CD4-positive, alpha-beta T cell (primary cell): ENCODE results near the gene ZNF516. TPM values are rescaled to one million over a fixed set of nuclear protein-coding genes. Genes with fewer than 3 reads are reported as not detected.

Experiments
- ATAC-seq: fragments of 200-7000 bp; cut with Tn5 transposase; one replicate; pipeline ENCODE4 v1.10.0; 2022; ENCODE audit warnings: mild to moderate bottlenecking; ENCODE audit not compliant: poor library complexity
- CTCF ChIA-PET: fragments of 350-600 bp; sonication (Branson Sonifier 250); formaldehyde crosslinking; loops from one replicate; lab custom pipeline; 2021; ENCODE audit warnings: antibody characterized with exemption, inconsistent platforms; lab: Charles Lee
- POLR2A ChIA-PET: fragments of 350-600 bp; sonication (Branson Sonifier 250); formaldehyde crosslinking; loops from one replicate; lab custom pipeline; 2021; ENCODE audit warnings: antibody characterized with exemption, inconsistent platforms; lab: Charles Lee
- DNase-seq, 14 experiments: peaks; one replicate each; pipeline ENCODE4 v3.0.0-alpha.2; 2013 to 2020; ENCODE audit warnings: mixed read lengths in 2 of 14
- H3K27ac ChIP-seq, 2 donors: one replicate each; pipeline versions ENCODE4 v1.5.1 to v1.7.0; 2013; ENCODE audit warnings: low read length in 2 of 2, low read depth in 1 of 2, mild to moderate bottlenecking in 1 of 2
- H3K27me3 ChIP-seq, 2 experiments: 1 replicate in 1 of 2; 2 replicates in 1 of 2; pipeline versions ENCODE4 v1.6.1 to v1.7.0; 2013; ENCODE audit warnings: low read length in 2 of 2, control low read depth in 1 of 2, mild to moderate bottlenecking in 1 of 2, moderate library complexity in 1 of 2; ENCODE audit not compliant: insufficient read depth in 2 of 2, control insufficient read depth in 1 of 2
- H3K36me3 ChIP-seq: one replicate; pipeline ENCODE4 v1.6.1; 2013; ENCODE audit warnings: low read length, control low read depth; ENCODE audit not compliant: insufficient read depth
- H3K4me1 ChIP-seq: one replicate; pipeline ENCODE4 v1.6.1; 2013; ENCODE audit warnings: low read length, control low read depth; ENCODE audit not compliant: insufficient read depth
- H3K4me3 ChIP-seq: one replicate; pipeline ENCODE4 v1.5.1; 2013; ENCODE audit warnings: mild to moderate bottlenecking, low read length, moderate library complexity
- H3K9me3 ChIP-seq, 2 experiments: 1 replicate in 1 of 2; 2 replicates in 1 of 2; pipeline versions ENCODE4 v1.6.1 to v1.7.0; 2013; ENCODE audit warnings: low read length in 2 of 2, mild to moderate bottlenecking in 2 of 2, control low read depth in 1 of 2, moderate library complexity in 1 of 2; ENCODE audit not compliant: control insufficient read depth in 1 of 2, insufficient read depth in 1 of 2
- H3K27ac Mint-ChIP-seq: one replicate; pipeline ENCODE4 v1.8.0; 2020; ENCODE audit warnings: mixed read lengths
- H3K27me3 Mint-ChIP-seq: one replicate; pipeline ENCODE4 v1.8.0; 2021; ENCODE audit warnings: mixed read lengths
- H3K36me3 Mint-ChIP-seq: one replicate; pipeline ENCODE4 v1.8.0; 2021; ENCODE audit warnings: low read depth, mixed read lengths
- H3K4me1 Mint-ChIP-seq: one replicate; pipeline ENCODE4 v1.8.0; 2021; ENCODE audit warnings: low read depth, mixed read lengths
- H3K4me3 Mint-ChIP-seq: one replicate; pipeline ENCODE4 v1.8.0; 2020; ENCODE audit warnings: mild to moderate bottlenecking, mixed read lengths
- H3K9me3 Mint-ChIP-seq: one replicate; pipeline ENCODE4 v1.8.0; 2020; ENCODE audit warnings: mixed read lengths
- intact Hi-C, 2 experiments: fragments of 100-400 bp; cut with DNase I in 1 of 2; cut with micrococcal nuclease in 1 of 2; formaldehyde crosslinking; loops; one replicate each; pipeline versions ENCODE4 v1.15.1 to v1.9.0; 2023 to 2025; cut with DNase I, micrococcal nuclease
- total RNA-seq, 174 experiments: library from RNA in 2 of 174; stranded (reverse) in 2 of 174; gene quantifications; one replicate each; pipeline ENCODE4 v1.2.3 and lab custom pipeline; 2021 to 2026
- TF ChIP-seq, protein P1 (sequence below): fragments of 200-600 bp; IDR thresholded peaks from one replicate; pipeline ENCODE4 v1.8.0; 2022; ENCODE audit warnings: antibody characterized with exemption, mild to moderate bottlenecking

Gene ZNF516
- total RNA-seq, 2 experiments from 2014 or later, result 22.4 to 29.3 TPM

GRCh38 chr18:76445275-76445674 lies 49.8 kb downstream of the ZNF516 start:
- ChIA-PET CTCF (no interaction called here), POLR2A (no interaction called here)
- Histone ChIP-seq H3K36me3 (peaks cover 3% of the 10 kb centered on the region), H3K27me3 (peaks cover 0 to 6% of the 10 kb centered on the region in 2 experiments), H3K27ac (no peak overlapping the region), H3K4me3 (no peak overlapping the region), H3K4me1 (peaks cover 11% of the 10 kb centered on the region), H3K9me3 (peaks cover 0 to 4% of the 10 kb centered on the region in 2 experiments)
- Mint-ChIP-seq H3K27ac (no peak overlapping the region), H3K4me3 (no peak overlapping the region), H3K36me3 (peaks cover 13% of the 10 kb centered on the region), H3K4me1 (peaks cover 27% of the 10 kb centered on the region), H3K27me3 (no peaks in the 10 kb centered on the region), H3K9me3 (no peaks in the 10 kb centered on the region)
- intact Hi-C loops, result no loop called here
- no peak for ATAC-seq
- TF ChIP-seq, protein P1, sequence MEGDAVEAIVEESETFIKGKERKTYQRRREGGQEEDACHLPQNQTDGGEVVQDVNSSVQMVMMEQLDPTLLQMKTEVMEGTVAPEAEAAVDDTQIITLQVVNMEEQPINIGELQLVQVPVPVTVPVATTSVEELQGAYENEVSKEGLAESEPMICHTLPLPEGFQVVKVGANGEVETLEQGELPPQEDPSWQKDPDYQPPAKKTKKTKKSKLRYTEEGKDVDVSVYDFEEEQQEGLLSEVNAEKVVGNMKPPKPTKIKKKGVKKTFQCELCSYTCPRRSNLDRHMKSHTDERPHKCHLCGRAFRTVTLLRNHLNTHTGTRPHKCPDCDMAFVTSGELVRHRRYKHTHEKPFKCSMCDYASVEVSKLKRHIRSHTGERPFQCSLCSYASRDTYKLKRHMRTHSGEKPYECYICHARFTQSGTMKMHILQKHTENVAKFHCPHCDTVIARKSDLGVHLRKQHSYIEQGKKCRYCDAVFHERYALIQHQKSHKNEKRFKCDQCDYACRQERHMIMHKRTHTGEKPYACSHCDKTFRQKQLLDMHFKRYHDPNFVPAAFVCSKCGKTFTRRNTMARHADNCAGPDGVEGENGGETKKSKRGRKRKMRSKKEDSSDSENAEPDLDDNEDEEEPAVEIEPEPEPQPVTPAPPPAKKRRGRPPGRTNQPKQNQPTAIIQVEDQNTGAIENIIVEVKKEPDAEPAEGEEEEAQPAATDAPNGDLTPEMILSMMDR, result no peak
- DNase-seq, result no peak

DNA sequence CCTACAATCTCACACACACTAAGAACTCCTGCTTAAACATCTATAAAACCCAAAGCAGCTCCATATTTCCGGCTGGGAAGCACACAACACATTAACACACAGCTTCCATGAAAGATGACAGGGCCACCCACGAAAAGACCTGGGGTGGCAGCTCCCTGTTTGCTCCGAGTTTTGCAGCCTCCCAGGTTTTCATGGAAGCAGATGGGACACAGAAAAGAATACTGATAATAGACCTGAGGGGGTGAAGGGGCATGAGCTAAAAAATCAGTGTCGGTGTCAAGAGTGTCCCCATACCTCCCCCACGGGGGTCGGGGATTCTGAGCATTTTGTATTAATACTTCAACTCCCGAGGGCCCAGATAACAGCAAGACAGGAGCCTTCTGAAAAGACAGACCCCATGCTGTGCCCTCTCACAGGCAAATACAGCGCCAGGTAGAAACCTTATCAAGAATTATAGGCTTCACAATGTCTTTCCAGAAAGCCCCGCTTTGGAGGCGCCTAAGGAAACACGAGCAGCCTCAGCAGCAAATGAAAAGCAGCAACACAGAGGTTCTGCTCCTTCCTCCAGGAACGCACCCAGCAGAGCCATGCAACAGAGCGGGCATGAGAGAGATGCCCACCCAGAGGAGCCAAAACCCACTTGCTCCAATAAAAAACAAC lies 50.5 kb downstream of the ZNF516 start:
- Histone ChIP-seq H3K9me3 (peaks cover 0 to 4% of the 10 kb centered on the region in 2 experiments), H3K27ac (no peak overlapping the region), H3K4me1 (peaks cover 11% of the 10 kb centered on the region), H3K4me3 (no peak overlapping the region), H3K36me3 (peaks cover 3% of the 10 kb centered on the region), H3K27me3 (peaks cover 0 to 6% of the 10 kb centered on the region in 2 experiments)
- no peak for ATAC-seq
- no peak overlapping the region for H3K27ac Mint-ChIP-seq
- H3K4me3 Mint-ChIP-seq, result no peak overlapping the region
- peaks cover 21% of the 10 kb centered on the region for H3K4me1 Mint-ChIP-seq
- H3K36me3 Mint-ChIP-seq, result peaks cover 18% of the 10 kb centered on the region
- no peaks in the 10 kb centered on the region for H3K27me3 Mint-ChIP-seq
- no peaks in the 10 kb centered on the region for H3K9me3 Mint-ChIP-seq
- DNase-seq, result no peak
- ChIA-PET POLR2A (no interaction called here), CTCF (no interaction called here)
- intact Hi-C loops, result no loop called here
- TF ChIP-seq, protein P1, result no peak

DNA sequence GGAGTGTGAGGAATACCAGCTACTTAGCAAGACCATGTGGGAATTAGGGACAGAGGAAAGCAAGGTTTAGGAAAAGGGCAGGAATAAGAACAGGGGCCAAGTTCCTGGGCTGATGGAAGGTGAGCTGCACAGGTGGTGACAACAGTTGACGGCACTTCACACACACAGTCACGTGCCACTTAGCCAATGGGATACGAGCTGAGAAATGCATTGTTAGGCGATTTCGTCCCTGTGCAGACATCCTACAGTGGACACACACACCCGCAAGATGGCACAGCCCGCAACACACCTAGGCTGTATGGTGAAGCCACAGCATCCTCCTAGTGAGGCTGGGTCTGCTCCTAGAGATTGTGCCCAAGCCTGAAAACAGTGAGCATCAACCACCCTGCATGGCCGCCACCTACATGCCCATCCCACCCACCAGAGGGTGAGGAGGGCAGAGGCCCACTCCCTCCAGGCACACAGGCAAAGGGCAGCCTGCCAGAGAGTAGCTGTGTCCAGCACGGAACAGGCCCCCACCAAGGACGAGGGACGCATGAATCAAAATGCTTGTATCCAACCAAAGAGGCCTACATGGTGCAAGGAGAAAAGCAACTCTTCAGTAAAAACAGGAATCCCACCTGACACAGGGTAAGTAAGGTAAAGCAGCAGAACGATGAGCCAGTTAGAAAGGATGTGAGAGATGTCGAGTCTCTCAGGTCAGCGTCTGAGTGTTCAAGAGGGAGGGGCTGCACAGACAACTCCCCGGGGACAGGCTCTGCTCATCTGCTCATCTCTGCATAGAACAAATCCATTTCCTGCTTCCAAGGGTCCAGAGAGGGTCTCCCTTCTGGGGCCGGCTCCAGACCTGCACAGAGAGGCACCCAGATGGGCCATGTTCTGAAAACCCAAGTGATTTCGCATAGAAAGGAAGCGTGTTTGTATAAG lies 51.3 kb downstream of the ZNF516 start:
- Histone ChIP-seq H3K9me3 (peaks cover 0 to 4% of the 10 kb centered on the region in 2 experiments), H3K27ac (no peak overlapping the region), H3K4me3 (no peak overlapping the region), H3K27me3 (peaks cover 0 to 2% of the 10 kb centered on the region in 2 experiments), H3K4me1 (peaks cover 6% of the 10 kb centered on the region), H3K36me3 (peaks cover 3% of the 10 kb centered on the region)
- no peak for DNase-seq
- Mint-ChIP-seq H3K4me3 (no peak overlapping the region), H3K9me3 (no peaks in the 10 kb centered on the region), H3K36me3 (peaks cover 26% of the 10 kb centered on the region), H3K4me1 (peaks cover 14% of the 10 kb centered on the region), H3K27me3 (no peaks in the 10 kb centered on the region), H3K27ac (no peak overlapping the region)
- POLR2A ChIA-PET, result no interaction called here
- intact Hi-C loops, result no loop called here
- TF ChIP-seq, protein P1, result no peak
- CTCF ChIA-PET, result no interaction called here
- ATAC-seq, result no peak
